Measurements from ENCODE around the gene PPP2R2D. TPM values are rescaled to one million over a fixed set of nuclear protein-coding genes. Genes with fewer than 3 reads are reported as not detected.

PPP2R2D gene
- total RNA-seq, 1 donor = 33.4 TPM

- Histone ChIP-seq H3K9me3 (ENCODE audit: low read depth, low read length) (no peaks in the 10 kb centered on the region), H3K4me1 (ENCODE audit: insufficient read depth, low read length) (no peaks in the 10 kb centered on the region), H3K27me3 (ENCODE audit: insufficient read depth, low read length) (no peaks in the 10 kb centered on the region), H3K4me3 (ENCODE audit: low read length) (no peak overlapping the region)
Observed at GRCh38 chr10:132002004-132002403, 101.2 kb downstream of the PPP2R2D start.

- Histone ChIP-seq H3K9me3 (ENCODE audit: low read depth, low read length) (no peaks in the 10 kb centered on the region), H3K4me3 (ENCODE audit: low read length) (no peak overlapping the region), H3K27me3 (ENCODE audit: insufficient read depth, low read length) (no peaks in the 10 kb centered on the region), H3K4me1 (ENCODE audit: insufficient read depth, low read length) (no peaks in the 10 kb centered on the region)
Observed at GRCh38 chr10:132003282-132003924, 102.6 kb downstream of the PPP2R2D start.

GRCh38 chr10:132004052-132004451 is 103.2 kb downstream of the PPP2R2D start:
- Histone ChIP-seq H3K4me3 (ENCODE audit: low read length) (no peak overlapping the region), H3K4me1 (ENCODE audit: insufficient read depth, low read length) (no peaks in the 10 kb centered on the region), H3K27me3 (ENCODE audit: insufficient read depth, low read length) (no peaks in the 10 kb centered on the region), H3K9me3 (ENCODE audit: low read depth, low read length) (no peaks in the 10 kb centered on the region)

GRCh38 chr10:132005147-132005546 is 104.3 kb downstream of the PPP2R2D start:
- Histone ChIP-seq H3K4me1 (ENCODE audit: insufficient read depth, low read length) (no peaks in the 10 kb centered on the region), H3K9me3 (ENCODE audit: low read depth, low read length) (no peaks in the 10 kb centered on the region), H3K4me3 (ENCODE audit: low read length) (no peak overlapping the region), H3K27me3 (ENCODE audit: insufficient read depth, low read length) (no peaks in the 10 kb centered on the region)

GRCh38 chr10:132006966-132007365 is 106.2 kb downstream of the PPP2R2D start:
- Histone ChIP-seq H3K9me3 (ENCODE audit: low read depth, low read length) (no peaks in the 10 kb centered on the region), H3K4me3 (ENCODE audit: low read length) (no peak overlapping the region), H3K4me1 (ENCODE audit: insufficient read depth, low read length) (no peaks in the 10 kb centered on the region), H3K27me3 (ENCODE audit: insufficient read depth, low read length) (no peaks in the 10 kb centered on the region)

- Histone ChIP-seq H3K27me3 (ENCODE audit: insufficient read depth, low read length) (no peaks in the 10 kb centered on the region), H3K9me3 (ENCODE audit: low read depth, low read length) (no peaks in the 10 kb centered on the region), H3K4me3 (ENCODE audit: low read length) (no peak overlapping the region), H3K4me1 (ENCODE audit: insufficient read depth, low read length) (no peaks in the 10 kb centered on the region)
Observed at GRCh38 chr10:132007681-132008080, 106.9 kb downstream of the PPP2R2D start.

Other genes starting within 250 kb of the PPP2R2D start
- gene BNIP3, start 80.9 kb downstream of the PPP2R2D start, total RNA-seq = 13.5 TPM
- 0.21 TPM for gene JAKMIP3, start 164.9 kb downstream of the PPP2R2D start, total RNA-seq